GM12891 (cell line): Measurements from ENCODE around the gene TMEM117.
"Not testable (repeated sequence)": the region's sequence is repeated elsewhere in the genome, so short reads cannot be mapped to it uniquely, and the experiment has no call there.

ENCODE experiments used
- DNase-seq: peaks from one replicate; pipeline ENCODE4 v3.0.0; 2011; ENCODE audit warnings: low spot score; ENCODE audit not compliant: insufficient read length
- FAIRE-seq: peaks from 2 replicates; lab custom pipeline; 2011; peaks lifted over from hg19 to GRCh38; lab: Jason Lieb, UNC
- PAX5 ChIP-seq: IDR thresholded peaks from 2 replicates; pipeline ENCODE4 v1.6.1; 2011; ENCODE audit warnings: low read length, moderate library complexity, mild to moderate bottlenecking; ENCODE audit not compliant: insufficient read depth, severe bottlenecking
- POLR2A ChIP-seq: IDR thresholded peaks from 2 replicates; pipeline ENCODE4 v1.6.1; 2011; ENCODE audit warnings: low read depth, low read length, control low read depth
- POLR2AphosphoS5 ChIP-seq: IDR thresholded peaks from 2 replicates; pipeline ENCODE4 v1.6.1; 2011; ENCODE audit warnings: low read depth, low read length, control low read depth
- POU2F2 ChIP-seq: IDR thresholded peaks from 2 replicates; pipeline ENCODE4 v1.6.1; 2011; ENCODE audit warnings: low read depth, mild to moderate bottlenecking, control low read depth, low read length, moderate library complexity
- SPI1 ChIP-seq: IDR thresholded peaks from 2 replicates; pipeline ENCODE4 v1.6.1; 2011; ENCODE audit warnings: low read depth, low read length, control low read depth
- TAF1 ChIP-seq: IDR thresholded peaks from 2 replicates; pipeline ENCODE4 v1.6.1; 2011; ENCODE audit warnings: low read depth, low read length, control low read depth

TMEM117 gene

DNA sequence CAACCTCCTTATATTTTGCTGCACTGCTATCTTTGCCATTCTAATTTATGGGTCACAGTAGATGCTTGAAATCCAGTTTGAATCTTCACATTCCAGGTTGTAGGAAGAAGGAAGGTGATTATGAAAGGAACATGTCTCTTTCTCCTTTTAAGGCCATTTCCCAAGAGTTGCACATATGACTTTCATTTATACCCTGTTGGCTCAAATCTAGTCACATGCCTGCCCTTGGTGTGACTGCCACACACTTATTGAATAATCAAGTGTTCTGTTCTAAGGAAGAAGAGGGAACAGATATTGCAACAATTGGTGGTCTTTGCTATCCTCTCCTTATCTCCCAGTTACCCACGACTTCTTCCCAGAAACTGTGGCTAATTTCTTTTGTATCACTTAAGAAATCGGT, 404.3 kb downstream of the TMEM117 start:
- DNase-seq (no peak), FAIRE-seq (peak; percentile 72)
- TF ChIP-seq PAX5: no peak
- TF ChIP-seq TAF1: no peak
- TF ChIP-seq SPI1: no peak
- TF ChIP-seq POU2F2: no peak
- no peak for TF ChIP-seq POLR2AphosphoS5
- no peak for TF ChIP-seq POLR2A

DNA sequence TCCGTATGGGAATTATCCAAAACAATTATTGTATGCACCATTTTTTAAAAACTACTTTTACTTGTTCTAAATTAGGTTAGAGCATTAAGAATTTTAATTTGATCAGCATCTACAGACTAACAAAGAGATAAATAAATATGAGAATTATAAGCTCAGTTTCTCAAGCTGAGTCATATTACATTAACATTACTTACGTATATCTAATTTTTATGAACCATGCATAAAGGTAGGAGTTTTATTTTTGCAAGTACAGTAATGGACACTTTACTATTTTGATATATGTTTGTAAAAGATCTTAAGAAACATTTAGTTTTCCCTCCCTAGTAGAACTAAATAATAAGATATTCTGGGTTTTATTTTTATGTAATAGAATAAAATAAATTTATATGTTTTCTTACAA, 410.1 kb downstream of the TMEM117 start:
- TF ChIP-seq POLR2AphosphoS5 (no peak), PAX5 (no peak), TAF1 (no peak), POU2F2 (no peak), SPI1 (no peak), POLR2A (no peak)
- no peak for DNase-seq
- no peak for FAIRE-seq

DNA sequence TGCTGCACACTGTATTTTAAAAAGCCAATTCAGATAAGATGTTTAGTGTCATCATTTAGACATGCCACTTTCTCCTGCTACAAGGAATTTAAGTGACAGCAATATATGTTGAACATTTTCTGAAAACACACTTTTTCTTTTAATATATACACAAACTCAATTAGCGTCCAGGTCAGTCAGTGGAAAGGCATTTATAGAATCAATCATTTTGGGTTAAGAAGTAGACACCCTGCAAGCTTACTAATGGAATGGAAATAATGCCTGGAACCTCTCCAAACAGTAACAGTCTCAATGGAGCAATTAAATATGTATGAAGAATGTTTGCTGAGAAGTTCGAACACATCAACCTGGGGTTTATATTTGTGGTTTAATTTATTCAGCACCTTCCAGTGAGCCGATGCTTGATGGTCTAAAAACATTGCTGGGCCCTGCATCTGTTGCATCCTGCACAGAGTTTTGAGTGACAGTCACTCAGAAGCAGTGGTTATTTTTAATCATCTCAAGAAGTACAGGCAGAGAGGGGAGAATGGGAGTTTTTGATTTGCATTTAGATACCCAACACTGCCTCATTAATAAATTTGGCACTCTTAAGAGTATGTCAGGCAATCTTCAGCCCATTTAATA, 410.7 kb downstream of the TMEM117 start:
- DNase-seq (no peak), FAIRE-seq (no peak)
- no peak for TF ChIP-seq POU2F2

DNA sequence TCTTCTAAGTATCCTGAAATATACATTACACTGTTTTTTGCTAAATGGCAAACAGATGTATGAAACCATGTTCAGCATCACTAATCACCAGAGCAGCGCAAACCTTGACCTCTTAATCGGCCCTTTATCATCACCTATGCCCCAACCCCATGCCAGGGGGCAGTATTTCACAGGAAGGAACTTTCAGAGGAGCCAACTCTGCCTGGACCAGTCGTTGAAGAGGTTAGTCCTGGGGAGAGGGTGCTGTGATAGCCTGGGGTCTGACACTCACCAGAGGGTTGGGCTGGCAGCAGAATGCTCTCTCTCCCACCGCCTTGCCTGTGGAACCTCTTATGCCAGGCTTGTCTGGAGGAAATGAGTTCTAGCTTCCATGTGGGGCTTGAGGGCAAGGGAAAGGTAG, 411.7 kb downstream of the TMEM117 start:
- TF ChIP-seq SPI1 (no peak), POLR2A (no peak), POLR2AphosphoS5 (no peak), PAX5 (no peak), TAF1 (no peak), POU2F2 (no peak)
- DNase-seq (no peak), FAIRE-seq (no peak)

DNA sequence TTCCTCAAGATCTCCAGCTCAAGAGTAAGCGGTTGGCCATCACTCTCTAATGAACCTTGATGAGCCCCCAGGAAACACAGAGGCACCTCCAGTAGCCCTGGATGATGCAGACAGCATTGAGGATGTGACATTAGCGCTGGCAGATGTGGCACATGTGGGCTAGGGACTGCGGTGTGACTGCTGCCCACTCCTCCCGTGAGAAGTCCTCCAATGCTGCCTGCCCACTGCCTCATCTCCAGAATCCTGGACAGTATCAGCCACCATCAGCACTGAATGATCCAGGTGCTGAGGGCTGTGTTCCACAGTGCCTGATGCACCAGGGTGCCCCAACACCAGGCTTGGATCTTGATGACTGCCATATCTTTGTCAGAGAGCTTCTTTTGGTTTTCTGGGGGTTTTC, 412.6 kb downstream of the TMEM117 start:
- no peak for DNase-seq
- FAIRE-seq: no peak
- TF ChIP-seq SPI1: no peak
- TF ChIP-seq PAX5: no peak
- no peak for TF ChIP-seq POU2F2
- TF ChIP-seq POLR2AphosphoS5: no peak
- TF ChIP-seq TAF1: no peak
- no peak for TF ChIP-seq POLR2A

DNA sequence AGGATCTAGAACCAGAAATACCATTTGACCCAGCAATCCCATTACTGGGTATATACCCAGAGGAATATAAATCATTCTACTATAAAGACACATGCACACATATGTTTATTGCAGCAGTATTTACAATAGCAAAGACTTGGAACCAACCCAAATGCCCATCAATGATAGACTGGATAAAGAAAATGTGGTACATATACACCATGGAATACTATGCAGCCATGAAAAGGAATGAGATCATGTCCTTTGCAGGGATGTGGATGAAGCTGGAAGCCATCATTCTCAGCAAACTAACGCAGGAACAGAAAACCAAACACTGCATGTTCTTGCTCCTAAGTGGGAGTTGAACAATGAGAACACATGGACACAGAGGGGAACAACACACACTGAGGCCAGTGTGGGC, 414.6 kb downstream of the TMEM117 start:
- not testable (repeated sequence) for FAIRE-seq, DNase-seq

DNA sequence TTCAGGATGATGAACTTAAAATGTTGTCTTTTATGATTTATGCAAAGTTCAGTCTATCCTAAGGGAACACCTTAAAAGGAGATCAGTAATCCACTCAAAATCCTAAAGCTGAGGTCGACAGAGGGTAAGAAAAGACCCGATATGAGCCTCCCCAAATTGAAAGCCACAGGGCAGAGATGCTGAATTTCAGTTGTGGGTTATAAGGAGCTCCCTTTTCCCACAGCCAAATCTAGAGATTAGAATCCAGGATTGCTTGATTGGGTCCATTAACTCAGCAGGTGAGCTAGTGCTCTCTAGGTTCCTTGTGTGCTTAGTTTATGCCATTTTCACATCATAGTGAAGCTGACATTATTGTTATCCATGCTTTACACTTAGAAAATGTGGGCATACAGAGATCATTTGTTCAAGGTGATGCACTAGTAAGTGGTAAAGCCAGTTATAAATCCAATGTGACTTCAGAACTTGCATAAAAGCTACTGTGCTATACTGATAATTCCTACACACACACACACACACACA, 417.5 kb downstream of the TMEM117 start:
- no peak for TF ChIP-seq PAX5
- TF ChIP-seq POLR2AphosphoS5: no peak
- no peak for TF ChIP-seq POU2F2
- TF ChIP-seq POLR2A: no peak
- no peak for TF ChIP-seq TAF1
- no peak for TF ChIP-seq SPI1
- DNase-seq: no peak
- FAIRE-seq: no peak

DNA sequence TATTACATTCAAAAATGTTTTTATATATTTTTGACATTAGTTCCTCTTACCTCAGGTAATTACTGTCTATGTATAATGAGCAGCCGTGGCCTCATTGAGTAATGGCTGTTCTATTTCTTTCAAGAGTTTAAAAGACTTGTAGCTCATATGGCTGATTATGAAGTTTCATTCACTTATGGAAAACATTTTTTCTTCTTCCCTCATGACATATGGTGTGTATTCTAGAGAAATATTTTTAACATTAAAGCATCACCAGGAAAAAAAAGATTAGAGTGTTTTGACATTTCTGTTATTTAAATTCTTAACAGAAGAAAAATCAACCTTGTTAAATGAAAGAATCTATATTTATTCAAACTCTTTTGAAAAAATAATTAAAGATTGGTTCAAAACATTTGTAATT, 422.4 kb downstream of the TMEM117 start:
- FAIRE-seq: no peak
- no peak for TF ChIP-seq SPI1
- no peak for DNase-seq

DNA sequence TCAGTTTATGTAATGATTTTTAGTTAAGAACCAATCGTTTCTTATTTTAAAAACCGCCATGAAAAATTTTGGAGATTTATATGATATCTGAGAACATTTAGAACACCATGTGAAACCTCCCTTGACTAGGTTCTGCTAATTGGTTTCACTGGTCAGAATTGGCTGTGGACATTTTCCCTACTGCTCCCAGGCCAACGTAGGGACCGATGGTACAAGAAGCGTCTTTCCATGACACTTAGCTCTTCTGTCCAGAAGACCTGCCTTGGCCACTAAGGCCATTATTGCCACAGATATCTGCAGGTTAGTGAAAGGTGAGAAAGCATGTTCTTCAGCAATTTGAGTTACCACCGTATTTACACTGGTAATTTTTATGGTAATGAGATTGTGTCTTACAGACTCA, 424.0 kb downstream of the TMEM117 start:
- FAIRE-seq: no peak
- no peak for TF ChIP-seq SPI1
- no peak for DNase-seq

DNA sequence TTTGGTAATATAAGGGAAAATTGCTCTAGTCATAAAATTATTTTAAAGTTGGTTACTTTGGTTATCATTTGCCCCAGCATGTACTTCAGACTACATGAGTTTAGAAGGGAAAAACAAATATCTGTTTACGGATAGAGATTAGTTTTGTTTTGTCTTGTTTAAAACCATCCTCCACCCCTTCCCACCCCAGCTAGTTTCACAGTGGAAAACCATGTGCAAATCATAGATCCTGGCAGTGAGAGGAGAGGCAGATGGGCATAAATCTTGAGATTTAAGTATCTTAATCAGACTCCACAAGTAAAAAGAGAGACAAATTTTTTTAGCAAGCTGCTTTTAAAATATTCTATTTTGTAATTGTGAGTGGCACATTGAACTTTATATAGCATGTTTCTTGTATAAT, 424.7 kb downstream of the TMEM117 start:
- TF ChIP-seq POU2F2 (no peak), POLR2A (no peak), SPI1 (no peak), POLR2AphosphoS5 (no peak), TAF1 (no peak), PAX5 (no peak)
- FAIRE-seq (no peak), DNase-seq (no peak)

DNA sequence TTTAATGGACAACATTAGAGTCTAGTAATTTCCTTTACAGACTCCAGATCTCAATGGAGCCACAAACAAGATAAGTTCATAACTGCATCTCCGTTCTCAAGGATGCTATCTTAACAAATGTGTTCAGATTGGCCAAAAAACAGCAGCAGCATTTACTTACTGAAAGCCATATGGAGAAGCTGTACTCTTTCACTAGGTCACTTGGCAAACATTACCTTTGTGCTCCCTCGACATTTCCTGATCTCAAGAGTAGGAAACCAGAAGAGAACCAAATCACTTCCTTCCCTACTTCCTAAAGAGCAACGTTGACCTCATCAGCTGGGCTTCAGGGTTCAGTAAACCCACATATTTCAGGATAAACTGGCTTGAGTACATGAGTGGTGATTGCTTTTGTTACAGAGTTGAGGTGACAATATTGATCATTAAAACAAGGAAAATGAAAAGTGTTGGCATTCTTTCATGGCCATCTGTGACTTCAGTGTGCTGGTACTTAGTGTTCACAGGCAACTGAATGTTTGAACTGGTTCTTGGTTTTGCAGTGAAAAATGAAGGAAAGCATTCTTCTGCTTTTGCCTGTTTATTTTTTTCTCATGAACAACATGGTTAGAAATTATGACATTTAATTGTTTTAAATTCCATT, 449.6 kb downstream of the TMEM117 start:
- peak; percentile 33 for FAIRE-seq
- no peak for TF ChIP-seq POU2F2
- no peak for TF ChIP-seq TAF1
- no peak for TF ChIP-seq PAX5
- TF ChIP-seq POLR2A: no peak
- no peak for TF ChIP-seq POLR2AphosphoS5
- no peak for TF ChIP-seq SPI1
- no peak for DNase-seq

DNA sequence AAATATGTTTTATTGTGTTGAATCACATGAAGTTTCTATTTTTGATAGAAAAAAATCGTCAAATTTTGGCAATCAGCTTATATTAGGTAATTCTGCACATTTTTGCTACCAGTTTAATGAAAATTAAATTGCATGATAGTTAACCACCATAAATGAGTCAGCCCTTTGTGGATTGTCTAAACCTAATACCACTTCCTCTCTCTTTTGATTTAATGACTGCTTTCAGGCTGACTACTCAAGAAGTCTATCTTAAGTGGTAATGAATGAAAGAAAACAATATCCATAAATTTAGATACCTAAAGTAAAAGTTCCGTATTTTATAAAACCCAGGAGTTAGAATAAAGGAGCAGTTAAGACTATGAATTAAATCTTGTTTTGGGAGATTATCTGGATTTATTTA, 450.5 kb downstream of the TMEM117 start:
- FAIRE-seq (no peak), DNase-seq (no peak)
- no peak for TF ChIP-seq PAX5
- no peak for TF ChIP-seq TAF1
- TF ChIP-seq SPI1: peak; percentile 86
- TF ChIP-seq POLR2A: no peak
- no peak for TF ChIP-seq POLR2AphosphoS5
- TF ChIP-seq POU2F2: no peak
